HepG2 (cell line): ENCODE results near the gene UQCRC2. TPM values are rescaled to one million over a fixed set of nuclear protein-coding genes. Genes with fewer than 3 reads are reported as not detected.

Experiments
- CEBPB ChIP-seq: IDR thresholded peaks from 2 replicates; pipeline ENCODE4 v1.6.1; 2011; ENCODE audit warnings: low read depth, low read length, improper control_type of control experiment, borderline replicate concordance
- CEBPG ChIP-seq: IDR thresholded peaks from 2 replicates; pipeline ENCODE4 v1.6.1; 2016
- HDAC2 ChIP-seq: sonication (generic); formaldehyde crosslinking; IDR thresholded peaks from 2 replicates; pipeline ENCODE4 v1.4.0; 2020; ENCODE audit warnings: missing genetic modification reagents
- HHEX ChIP-seq: IDR thresholded peaks from 2 replicates; pipeline ENCODE4 v1.6.1; 2016; ENCODE audit warnings: control low read depth
- HMGXB3 ChIP-seq: sonication (generic); formaldehyde crosslinking; IDR thresholded peaks from 2 replicates; pipeline ENCODE4 v1.4.0; 2020; ENCODE audit warnings: missing genetic modification reagents, borderline replicate concordance
- KAT7 ChIP-seq: IDR thresholded peaks from 2 replicates; pipeline ENCODE4 v1.6.1; 2018; ENCODE audit warnings: borderline replicate concordance, missing compliant biosample characterization
- SALL1 ChIP-seq: sonication (generic); formaldehyde crosslinking; IDR thresholded peaks from 2 replicates; pipeline ENCODE4 v1.8.0; 2022; ENCODE audit warnings: mild to moderate bottlenecking, missing genetic modification reagents
- SAP130 ChIP-seq: IDR thresholded peaks from 2 replicates; pipeline ENCODE4 v1.6.1; 2016; ENCODE audit warnings: low read depth
- SMAD9 ChIP-seq: sonication (generic); formaldehyde crosslinking; IDR thresholded peaks from 2 replicates; pipeline ENCODE4 v1.5.1; 2020; ENCODE audit warnings: mild to moderate bottlenecking, missing genetic modification reagents
- SOX5 ChIP-seq: IDR thresholded peaks from 2 replicates; pipeline ENCODE4 v1.6.1; 2016; ENCODE audit warnings: borderline replicate concordance
- TBX2 ChIP-seq: sonication (generic); formaldehyde crosslinking; IDR thresholded peaks from 2 replicates; pipeline ENCODE4 v1.5.0; 2020; ENCODE audit warnings: missing genetic modification reagents, mild to moderate bottlenecking, borderline replicate concordance
- USF2 ChIP-seq, 2 experiments: sonication (generic) in 1 of 2; formaldehyde crosslinking in 1 of 2; IDR thresholded peaks; 2 replicates each; pipeline versions ENCODE4 v1.5.1 to v1.6.1; 2011 to 2020; ENCODE audit warnings: borderline replicate concordance in 1 of 2, low read depth in 1 of 2, low read length in 1 of 2, mild to moderate bottlenecking in 1 of 2, missing genetic modification reagents in 1 of 2, moderate library complexity in 1 of 2
- YEATS2 ChIP-seq: sonication (generic); formaldehyde crosslinking; IDR thresholded peaks from 2 replicates; pipeline ENCODE4 v1.4.0; 2020; ENCODE audit warnings: missing genetic modification reagents, borderline replicate concordance
- ZNF121 ChIP-seq: sonication (generic); formaldehyde crosslinking; IDR thresholded peaks from 2 replicates; pipeline ENCODE4 v1.5.0; 2020; ENCODE audit warnings: mild to moderate bottlenecking, missing genetic modification reagents
- ZNF18 ChIP-seq: sonication (generic); formaldehyde crosslinking; IDR thresholded peaks from 2 replicates; pipeline ENCODE4 v1.8.0; 2022; ENCODE audit warnings: mild to moderate bottlenecking, missing genetic modification reagents; ENCODE audit not compliant: insufficient replicate concordance
- ZNF274 ChIP-seq: sonication (generic); formaldehyde crosslinking; IDR thresholded peaks from 2 replicates; pipeline ENCODE4 v1.5.1; 2020; ENCODE audit warnings: mild to moderate bottlenecking, missing genetic modification reagents
- ZNF3 ChIP-seq: IDR thresholded peaks from 2 replicates; pipeline ENCODE4 v1.7.0; 2017; ENCODE audit warnings: inconsistent platforms
- ZNF333 ChIP-seq: sonication (generic); formaldehyde crosslinking; IDR thresholded peaks from 2 replicates; pipeline ENCODE4 v1.4.0; 2020; ENCODE audit warnings: mild to moderate bottlenecking, missing genetic modification reagents, borderline replicate concordance
- ZNF33B ChIP-seq: sonication (generic); formaldehyde crosslinking; IDR thresholded peaks from 2 replicates; pipeline ENCODE4 v1.5.1; 2020; ENCODE audit warnings: mild to moderate bottlenecking, missing genetic modification reagents
- ZNF34 ChIP-seq: sonication (generic); formaldehyde crosslinking; IDR thresholded peaks from 2 replicates; pipeline ENCODE4 v1.4.0; 2020; ENCODE audit warnings: mild to moderate bottlenecking, missing genetic modification reagents, borderline replicate concordance
- ZNF713 ChIP-seq: sonication (generic); formaldehyde crosslinking; IDR thresholded peaks from 2 replicates; pipeline ENCODE4 v1.4.0; 2020; ENCODE audit warnings: mild to moderate bottlenecking, missing genetic modification reagents
- ZSCAN25 ChIP-seq: sonication (generic); formaldehyde crosslinking; IDR thresholded peaks from 2 replicates; pipeline ENCODE4 v1.8.0; 2022; ENCODE audit warnings: mild to moderate bottlenecking, missing genetic modification reagents
- polyA plus RNA-seq, 8 experiments: library from polyadenylated mRNA; depleted of rRNA in 3 of 8; stranded (reverse) in 7 of 8; unstranded in 1 of 8; fragments of >200 nt; fragmentation: Illumina TruSeq in 4 of 8; extraction: Trizol in 4 of 8; gene quantifications; 2 replicates each; pipeline versions ENCODE4 v1.2.1 to v1.2.3, GENCODE V29; 2011 to 2016; ENCODE audit warnings: low read depth in 4 of 8, missing spikeins in 1 of 8, mixed read lengths in 1 of 8; ENCODE audit not compliant: insufficient read depth in 1 of 8
- total RNA-seq, 5 experiments: library from RNA; depleted of rRNA; stranded (reverse); fragments of >200 nt; fragmentation: Illumina TruSeq; extraction: Trizol; gene quantifications; 2 replicates each; pipeline ENCODE4 v1.2.3, GENCODE V29; 2016; ENCODE audit warnings: low read depth in 1 of 5

The UQCRC2 gene
- total and polyA plus RNA-seq, 2 of the 13 experiments (the other 11 are each of a cell fraction or from before 2014, with no cell fraction given) = 442 to 536 TPM

GRCh38 chr16:22029632-22030031 is 76.5 kb downstream of the UQCRC2 start (continued):
- no peak for TF ChIP-seq USF2 (IDR thresholded peaks at IDR 0.05; ENCODE audit: low read depth, low read length)
- no peak for TF ChIP-seq USF2 (CRISPR knock-in tag; IDR thresholded peaks at IDR 0.05; ENCODE audit: borderline replicate concordance)
- no peak for TF ChIP-seq ZNF18 (CRISPR knock-in tag)
- no peak; the same call in 1 of the 2 replicates for TF ChIP-seq HDAC2 (CRISPR knock-in tag)
- peak; percentile 29; the same call in 1 of the 2 replicates for TF ChIP-seq ZNF121 (CRISPR knock-in tag)
- TF ChIP-seq SALL1 (CRISPR knock-in tag) = peak; percentile 40; the same call in 1 of the 2 replicates
- TF ChIP-seq ZNF33B (CRISPR knock-in tag) = 0 out of 2 replicates have a peak, but pooled peaks have one; percentile 21
- TF ChIP-seq ZSCAN25 = 0 out of 2 replicates have a peak, but pooled peaks have one; percentile 50
- no peak for TF ChIP-seq ZNF333 (CRISPR knock-in tag)
- peak; percentile 12; the same call in 1 of the 2 replicates for TF ChIP-seq CEBPG (CRISPR knock-in tag)
- TF ChIP-seq KAT7 (CRISPR knock-in tag) = no peak
- peak; percentile 16; the same call in 1 of the 2 replicates for TF ChIP-seq YEATS2 (CRISPR knock-in tag)
- TF ChIP-seq ZNF3 (CRISPR knock-in tag) = 0 out of 2 replicates have a peak, but pooled peaks have one; percentile 13
- no peak for TF ChIP-seq ZNF713 (CRISPR knock-in tag)
- TF ChIP-seq ZNF274 (CRISPR knock-in tag) = 0 out of 2 replicates have a peak, but pooled peaks have one; percentile 26
- TF ChIP-seq HMGXB3 (CRISPR knock-in tag) = 0 out of 2 replicates have a peak, but pooled peaks have one; percentile 22
- peak; percentile 13; the same call in 1 of the 2 replicates for TF ChIP-seq SAP130 (CRISPR knock-in tag)
- 0 out of 2 replicates have a peak, but pooled peaks have one; percentile 52 for TF ChIP-seq SMAD9 (CRISPR knock-in tag)
- peak; percentile 8; the same call in 1 of the 2 replicates for TF ChIP-seq CEBPB
- no peak for TF ChIP-seq HHEX (CRISPR knock-in tag)
- no peak for TF ChIP-seq ZNF34 (CRISPR knock-in tag)
- TF ChIP-seq SOX5 (CRISPR knock-in tag) = no peak
- peak; percentile 15; the same call in 1 of the 2 replicates for TF ChIP-seq TBX2 (CRISPR knock-in tag)
